ENCODE measurements around the gene CEP250.

DNA sequence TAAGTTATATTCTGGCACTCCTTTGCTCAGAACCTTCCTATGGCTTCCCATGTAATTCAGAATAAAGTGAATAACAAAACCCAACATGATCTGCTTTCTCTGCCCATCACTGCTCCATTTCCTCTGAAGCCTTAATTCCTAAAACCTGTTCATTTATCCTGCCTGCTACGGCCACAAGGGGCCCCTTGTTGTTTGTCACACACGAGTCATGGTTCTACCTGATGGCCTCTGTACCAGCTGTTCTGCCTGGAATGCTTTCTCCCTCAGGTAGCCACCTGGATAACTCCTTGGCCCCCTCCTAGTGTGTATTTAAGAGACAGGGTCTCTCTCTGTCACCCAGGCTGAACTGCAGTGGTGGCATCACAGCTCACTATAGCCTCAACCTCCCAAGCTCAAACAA is 113.2 kb downstream of the CEP250 start:
- TF ChIP-seq, protein P1, sequence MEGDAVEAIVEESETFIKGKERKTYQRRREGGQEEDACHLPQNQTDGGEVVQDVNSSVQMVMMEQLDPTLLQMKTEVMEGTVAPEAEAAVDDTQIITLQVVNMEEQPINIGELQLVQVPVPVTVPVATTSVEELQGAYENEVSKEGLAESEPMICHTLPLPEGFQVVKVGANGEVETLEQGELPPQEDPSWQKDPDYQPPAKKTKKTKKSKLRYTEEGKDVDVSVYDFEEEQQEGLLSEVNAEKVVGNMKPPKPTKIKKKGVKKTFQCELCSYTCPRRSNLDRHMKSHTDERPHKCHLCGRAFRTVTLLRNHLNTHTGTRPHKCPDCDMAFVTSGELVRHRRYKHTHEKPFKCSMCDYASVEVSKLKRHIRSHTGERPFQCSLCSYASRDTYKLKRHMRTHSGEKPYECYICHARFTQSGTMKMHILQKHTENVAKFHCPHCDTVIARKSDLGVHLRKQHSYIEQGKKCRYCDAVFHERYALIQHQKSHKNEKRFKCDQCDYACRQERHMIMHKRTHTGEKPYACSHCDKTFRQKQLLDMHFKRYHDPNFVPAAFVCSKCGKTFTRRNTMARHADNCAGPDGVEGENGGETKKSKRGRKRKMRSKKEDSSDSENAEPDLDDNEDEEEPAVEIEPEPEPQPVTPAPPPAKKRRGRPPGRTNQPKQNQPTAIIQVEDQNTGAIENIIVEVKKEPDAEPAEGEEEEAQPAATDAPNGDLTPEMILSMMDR (IDR thresholded peaks at IDR 0.05; ENCODE audit: low read depth, low read length, poor library complexity, severe bottlenecking) = peak; percentile 45
- no peak for TF ChIP-seq EZH2phosphoT487 (IDR thresholded peaks at IDR 0.05; ENCODE audit: borderline replicate concordance, low read length)

All from DOHH2 (cell line).